DND-41 (cell line): ENCODE measurements around the gene CDKN2AIP.

ENCODE experiments used
- ATAC-seq: fragments of 200-7000 bp; cut with Tn5 transposase; 3 replicates; pipeline ENCODE4 v1.9.1; 2021; ENCODE audit warnings: low read depth; ENCODE audit not compliant: insufficient read depth
- DNase-seq: peaks from one replicate; pipeline ENCODE4 v3.0.0-alpha.2; 2020
- H2AFZ ChIP-seq: 2 replicates; pipeline ENCODE4 v1.6.0; 2012; ENCODE audit warnings: low read depth, low read length
- H3K27ac ChIP-seq: 2 replicates; pipeline ENCODE4 v1.5.1; 2012; ENCODE audit warnings: low read length, inconsistent platforms
- H3K27me3 ChIP-seq: fragments of 200-600 bp; sonication (generic); 2 replicates; pipeline ENCODE4 v1.6.0; 2012; ENCODE audit warnings: low read length, mild to moderate bottlenecking, inconsistent platforms; ENCODE audit not compliant: insufficient read depth, poor library complexity
- H3K36me3 ChIP-seq: 2 replicates; pipeline ENCODE4 v1.5.1; 2012; ENCODE audit warnings: low read length, inconsistent platforms; ENCODE audit not compliant: insufficient read depth
- H3K4me1 ChIP-seq: 2 replicates; pipeline ENCODE4 v1.5.1; 2012; ENCODE audit warnings: mild to moderate bottlenecking, low read length; ENCODE audit not compliant: insufficient read depth
- H3K4me2 ChIP-seq: 2 replicates; pipeline ENCODE4 v1.6.0; 2012; ENCODE audit warnings: mild to moderate bottlenecking, moderate library complexity, low read length, inconsistent platforms; ENCODE audit not compliant: insufficient read depth
- H3K4me3 ChIP-seq, 2 experiments: fragments of 200-600 bp in 1 of 2; shearing (Covaris generic) in 1 of 2; 2 replicates each; pipeline ENCODE4 v1.5.1; 2012 to 2016; ENCODE audit warnings: inconsistent platforms in 2 of 2, low read length in 2 of 2, mild to moderate bottlenecking in 2 of 2, low read depth in 1 of 2, moderate library complexity in 1 of 2
- H3K79me2 ChIP-seq: 2 replicates; pipeline ENCODE4 v1.6.0; 2012; ENCODE audit warnings: low read length, inconsistent platforms; ENCODE audit not compliant: insufficient read depth
- H3K9ac ChIP-seq: 2 replicates; pipeline ENCODE4 v1.6.0; 2012; ENCODE audit warnings: low read depth, mild to moderate bottlenecking, inconsistent platforms, low read length, moderate library complexity
- H3K9me3 ChIP-seq: 2 replicates; pipeline ENCODE4 v1.5.1; 2012; ENCODE audit warnings: low read length, moderate library complexity, mild to moderate bottlenecking, inconsistent platforms; ENCODE audit not compliant: insufficient read depth, severe bottlenecking
- H4K20me1 ChIP-seq: 2 replicates; pipeline ENCODE4 v1.6.0; 2012; ENCODE audit warnings: low read length; ENCODE audit not compliant: insufficient read depth
- CTCF ChIP-seq: IDR thresholded peaks from 2 replicates; pipeline ENCODE4 v1.5.1; 2012; ENCODE audit warnings: borderline replicate concordance, low read length, moderate library complexity, mild to moderate bottlenecking; ENCODE audit not compliant: poor library complexity, severe bottlenecking; ENCODE audit errors: extremely low read depth
- EZH2 ChIP-seq: IDR thresholded peaks from 3 replicates; pipeline ENCODE4 v1.6.1; 2012; ENCODE audit warnings: borderline replicate concordance, low read depth, mild to moderate bottlenecking, moderate library complexity, low read length, inconsistent platforms; ENCODE audit not compliant: severe bottlenecking

The CDKN2AIP gene

GRCh38 chr4:183492791-183493222 is 48.4 kb downstream of the CDKN2AIP start:
- DNase-seq (no peak), ATAC-seq (no peak)
- no peaks in the 10 kb centered on the region for H3K9me3 ChIP-seq
- no peaks in the 10 kb centered on the region for H3K27me3 ChIP-seq
- H3K27ac ChIP-seq, result no peak overlapping the region
- TF ChIP-seq EZH2 (no peak), CTCF (no peak)
- no peak overlapping the region for H3K4me2 ChIP-seq
- no peaks in the 10 kb centered on the region for H3K4me1 ChIP-seq
- H4K20me1 ChIP-seq, result no peaks in the 10 kb centered on the region
- H3K4me3 ChIP-seq, result no peak overlapping the region
- H3K36me3 ChIP-seq, result peaks cover 12% of the 10 kb centered on the region; the same call in 1 of the 2 replicates
- H3K79me2 ChIP-seq, result no peaks in the 10 kb centered on the region
- H2AFZ ChIP-seq, result no peak overlapping the region
- no peak overlapping the region for H3K9ac ChIP-seq

GRCh38 chr4:183493246-183493645 is 48.8 kb downstream of the CDKN2AIP start:
- Histone ChIP-seq H3K79me2 (no peaks in the 10 kb centered on the region), H3K9ac (no peak overlapping the region), H3K27me3 (no peaks in the 10 kb centered on the region), H3K4me1 (no peaks in the 10 kb centered on the region), H4K20me1 (no peaks in the 10 kb centered on the region), H3K4me2 (no peak overlapping the region), H3K9me3 (no peaks in the 10 kb centered on the region), H3K27ac (no peak overlapping the region), H3K4me3 (no peak overlapping the region), H3K36me3 (peaks cover 12% of the 10 kb centered on the region; the same call in 1 of the 2 replicates), H2AFZ (no peak overlapping the region)
- no peak for DNase-seq
- TF ChIP-seq CTCF, result no peak
- no peak for TF ChIP-seq EZH2
- no peak for ATAC-seq

GRCh38 chr4:183495184-183495583 is 50.7 kb downstream of the CDKN2AIP start:
- DNase-seq (no peak), ATAC-seq (no peak)
- peaks cover 12% of the 10 kb centered on the region; the same call in 1 of the 2 replicates for H3K36me3 ChIP-seq
- 0 out of 2 replicates have a peak, but pooled peaks cover 2% of the 10 kb centered on the region for H3K79me2 ChIP-seq
- H3K27me3 ChIP-seq, result no peaks in the 10 kb centered on the region
- no peaks in the 10 kb centered on the region for H3K4me1 ChIP-seq
- no peak overlapping the region for H3K27ac ChIP-seq
- no peaks in the 10 kb centered on the region for H4K20me1 ChIP-seq
- H3K4me3 ChIP-seq, result no peak overlapping the region
- TF ChIP-seq CTCF (no peak), EZH2 (no peak)
- H3K9me3 ChIP-seq, result no peaks in the 10 kb centered on the region
- no peak overlapping the region for H3K9ac ChIP-seq
- H3K4me2 ChIP-seq, result no peak overlapping the region
- H2AFZ ChIP-seq, result no peak overlapping the region
